ENCODE data around the gene U2AF2. TPM values are rescaled to one million over a fixed set of nuclear protein-coding genes. Genes with fewer than 3 reads are reported as not detected.

The U2AF2 gene
- total and polyA plus RNA-seq, 9 of the 15 experiments (the other 6 are each of a cell fraction or from before 2014, with no cell fraction given): 3.0 to 331 (median 157) TPM

- TF ChIP-seq ETS2 (tag; IDR thresholded peaks at IDR 0.05; ENCODE audit: borderline replicate concordance, poor library complexity, severe bottlenecking) (no peak), UBTF (IDR thresholded peaks at IDR 0.05; ENCODE audit: borderline replicate concordance in 1 of 2, low read depth in 2 of 2, low read length in 2 of 2) (no peak), TCF7L2 (IDR thresholded peaks at IDR 0.05; ENCODE audit: low read depth, low read length) (no peak), CBFA2T3 (IDR thresholded peaks at IDR 0.05) (no peak), ILF3 (IDR thresholded peaks at IDR 0.05; ENCODE audit: borderline replicate concordance) (no peak), PML (IDR thresholded peaks at IDR 0.05; ENCODE audit: low read length) (peak; percentile 57; the same call in 1 of the 2 replicates), PCBP1 (IDR thresholded peaks at IDR 0.05; ENCODE audit: low read depth, low read length, poor library complexity, severe bottlenecking) (no peak), RBM39 (optimal IDR thresholded peaks at IDR 0.05; ENCODE audit: low read depth, low read length) (no peak), CEBPG (CRISPR knock-in tag; IDR thresholded peaks at IDR 0.05) (no peak), CEBPG (tag; conservative IDR thresholded peaks at IDR 0.05 in 1 of 2, IDR thresholded peaks at IDR 0.05 in 1 of 2) (no peak), GTF2B (IDR thresholded peaks at IDR 0.05; ENCODE audit: extremely low read depth, insufficient read length) (no peak), SAFB (IDR thresholded peaks at IDR 0.05; ENCODE audit: borderline replicate concordance, low read depth, low read length) (peak; percentile 53; the same call in 1 of the 2 replicates), BMI1 (IDR thresholded peaks at IDR 0.05; ENCODE audit: low read length) (no peak), SIX5 (IDR thresholded peaks at IDR 0.05; ENCODE audit: borderline replicate concordance in 1 of 2, insufficient read depth in 1 of 2, low read depth in 1 of 2, low read length in 2 of 2) (no peak), ZNF124 (CRISPR knock-in tag; IDR thresholded peaks at IDR 0.05) (no peak), USF1 (CRISPR knock-in tag; IDR thresholded peaks at IDR 0.05) (peak; percentile 88), ZNF699 (CRISPR knock-in tag; IDR thresholded peaks at IDR 0.05; ENCODE audit: insufficient replicate concordance) (no peak), ZBTB17 (CRISPR knock-in tag; IDR thresholded peaks at IDR 0.05) (no peak)
- TF ChIP-seq, protein P1, sequence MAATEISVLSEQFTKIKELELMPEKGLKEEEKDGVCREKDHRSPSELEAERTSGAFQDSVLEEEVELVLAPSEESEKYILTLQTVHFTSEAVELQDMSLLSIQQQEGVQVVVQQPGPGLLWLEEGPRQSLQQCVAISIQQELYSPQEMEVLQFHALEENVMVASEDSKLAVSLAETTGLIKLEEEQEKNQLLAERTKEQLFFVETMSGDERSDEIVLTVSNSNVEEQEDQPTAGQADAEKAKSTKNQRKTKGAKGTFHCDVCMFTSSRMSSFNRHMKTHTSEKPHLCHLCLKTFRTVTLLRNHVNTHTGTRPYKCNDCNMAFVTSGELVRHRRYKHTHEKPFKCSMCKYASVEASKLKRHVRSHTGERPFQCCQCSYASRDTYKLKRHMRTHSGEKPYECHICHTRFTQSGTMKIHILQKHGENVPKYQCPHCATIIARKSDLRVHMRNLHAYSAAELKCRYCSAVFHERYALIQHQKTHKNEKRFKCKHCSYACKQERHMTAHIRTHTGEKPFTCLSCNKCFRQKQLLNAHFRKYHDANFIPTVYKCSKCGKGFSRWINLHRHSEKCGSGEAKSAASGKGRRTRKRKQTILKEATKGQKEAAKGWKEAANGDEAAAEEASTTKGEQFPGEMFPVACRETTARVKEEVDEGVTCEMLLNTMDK (IDR thresholded peaks at IDR 0.05; ENCODE audit: borderline replicate concordance, insufficient read depth, low read depth, low read length, poor library complexity, severe bottlenecking): no peak
- TF ChIP-seq, protein P2, sequence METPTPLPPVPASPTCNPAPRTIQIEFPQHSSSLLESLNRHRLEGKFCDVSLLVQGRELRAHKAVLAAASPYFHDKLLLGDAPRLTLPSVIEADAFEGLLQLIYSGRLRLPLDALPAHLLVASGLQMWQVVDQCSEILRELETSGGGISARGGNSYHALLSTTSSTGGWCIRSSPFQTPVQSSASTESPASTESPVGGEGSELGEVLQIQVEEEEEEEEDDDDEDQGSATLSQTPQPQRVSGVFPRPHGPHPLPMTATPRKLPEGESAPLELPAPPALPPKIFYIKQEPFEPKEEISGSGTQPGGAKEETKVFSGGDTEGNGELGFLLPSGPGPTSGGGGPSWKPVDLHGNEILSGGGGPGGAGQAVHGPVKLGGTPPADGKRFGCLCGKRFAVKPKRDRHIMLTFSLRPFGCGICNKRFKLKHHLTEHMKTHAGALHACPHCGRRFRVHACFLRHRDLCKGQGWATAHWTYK (CRISPR knock-in tag; IDR thresholded peaks at IDR 0.05): peak; percentile 82; the same call in 1 of the 2 replicates
Observed at GRCh38 chr19:55654868-55655647, at the start of gene U2AF2 (continued).

All from K562 (cell line).